ENCODE measurements around the gene ATXN7L1.

The ATXN7L1 gene

GRCh38 chr7:105648561-105649401, 227.6 kb downstream of the ATXN7L1 start:
- Histone ChIP-seq H3K79me2 (no peaks in the 10 kb centered on the region), H3K27ac (no peak overlapping the region), H3K4me3 (ENCODE audit: low read depth, low read length) (no peak overlapping the region), H3K36me3 (ENCODE audit: control insufficient read depth, insufficient read depth, low read length) (no peaks in the 10 kb centered on the region), H3K27me3 (ENCODE audit: control insufficient read depth, insufficient read depth, low read length) (no peaks in the 10 kb centered on the region), H3K4me2 (ENCODE audit: low read length) (no peak overlapping the region), H3K9me3 (ENCODE audit: control insufficient read depth, low read length) (no peaks in the 10 kb centered on the region), H2AFZ (no peak overlapping the region), H3K9ac (no peak overlapping the region), H3K4me1 (peaks cover 2% of the 10 kb centered on the region)
- TF ChIP-seq CTCF (IDR thresholded peaks at IDR 0.05): no peak

- Histone ChIP-seq H3K4me1 (peaks cover 2% of the 10 kb centered on the region), H3K4me2 (ENCODE audit: low read length) (no peak overlapping the region), H3K4me3 (ENCODE audit: low read depth, low read length) (no peak overlapping the region), H3K9ac (no peak overlapping the region), H2AFZ (no peak overlapping the region), H3K9me3 (ENCODE audit: control insufficient read depth, low read length) (no peaks in the 10 kb centered on the region), H3K27me3 (ENCODE audit: control insufficient read depth, insufficient read depth, low read length) (no peaks in the 10 kb centered on the region), H3K79me2 (no peaks in the 10 kb centered on the region), H3K36me3 (ENCODE audit: control insufficient read depth, insufficient read depth, low read length) (no peaks in the 10 kb centered on the region), H3K27ac (no peak overlapping the region)
- TF ChIP-seq CTCF (IDR thresholded peaks at IDR 0.05): no peak
Observed at GRCh38 chr7:105647591-105647990, 228.8 kb downstream of the ATXN7L1 start.

GRCh38 chr7:105644937-105645336, 231.5 kb downstream of the ATXN7L1 start:
- no peaks in the 10 kb centered on the region for H3K9me3 ChIP-seq (ENCODE audit: control insufficient read depth, low read length)
- no peak overlapping the region for H2AFZ ChIP-seq

GRCh38 chr7:105643851-105644250, 232.5 kb downstream of the ATXN7L1 start:
- Histone ChIP-seq H3K4me2 (ENCODE audit: low read length) (no peak overlapping the region), H3K9me3 (ENCODE audit: control insufficient read depth, low read length) (no peaks in the 10 kb centered on the region), H2AFZ (no peak overlapping the region), H3K4me1 (no peaks in the 10 kb centered on the region), H3K36me3 (ENCODE audit: control insufficient read depth, insufficient read depth, low read length) (no peaks in the 10 kb centered on the region), H3K9ac (no peak overlapping the region), H3K79me2 (no peaks in the 10 kb centered on the region), H3K4me3 (ENCODE audit: low read depth, low read length) (no peak overlapping the region), H3K27me3 (ENCODE audit: control insufficient read depth, insufficient read depth, low read length) (no peaks in the 10 kb centered on the region), H3K27ac (no peak overlapping the region)
- no peak for TF ChIP-seq CTCF (IDR thresholded peaks at IDR 0.05)

More at GRCh38 chr7:105644937-105645336, 231.5 kb downstream of the ATXN7L1 start:
- Histone ChIP-seq H3K36me3 (ENCODE audit: control insufficient read depth, insufficient read depth, low read length) (no peaks in the 10 kb centered on the region), H3K4me1 (peaks cover 2% of the 10 kb centered on the region), H3K27me3 (ENCODE audit: control insufficient read depth, insufficient read depth, low read length) (no peaks in the 10 kb centered on the region), H3K9ac (no peak overlapping the region), H3K4me2 (ENCODE audit: low read length) (no peak overlapping the region), H3K27ac (no peak overlapping the region), H3K79me2 (no peaks in the 10 kb centered on the region), H3K4me3 (ENCODE audit: low read depth, low read length) (no peak overlapping the region)
- no peak for TF ChIP-seq CTCF (IDR thresholded peaks at IDR 0.05)

GRCh38 chr7:105643384-105643783, 233.0 kb downstream of the ATXN7L1 start:
- Histone ChIP-seq H3K9me3 (ENCODE audit: control insufficient read depth, low read length) (no peaks in the 10 kb centered on the region), H3K9ac (no peak overlapping the region), H3K27ac (no peak overlapping the region), H3K36me3 (ENCODE audit: control insufficient read depth, insufficient read depth, low read length) (no peaks in the 10 kb centered on the region), H3K4me1 (no peaks in the 10 kb centered on the region), H2AFZ (no peak overlapping the region), H3K27me3 (ENCODE audit: control insufficient read depth, insufficient read depth, low read length) (no peaks in the 10 kb centered on the region), H3K79me2 (no peaks in the 10 kb centered on the region), H3K4me3 (ENCODE audit: low read depth, low read length) (no peak overlapping the region), H3K4me2 (ENCODE audit: low read length) (no peak overlapping the region)
- no peak for TF ChIP-seq CTCF (IDR thresholded peaks at IDR 0.05)
